Muscle of leg (tissue), 11 donors: ENCODE measurements around the gene CXCR2. TPM values are rescaled to one million over a fixed set of nuclear protein-coding genes. Genes with fewer than 3 reads are reported as not detected.

Experiments used
- DNase-seq: peaks from one replicate; pipeline ENCODE4 v3.0.0; 2013
- H3K27ac ChIP-seq: one replicate; pipeline ENCODE4 v1.5.1; 2013; ENCODE audit warnings: mild to moderate bottlenecking, low read length, control low read depth
- H3K27me3 ChIP-seq: one replicate; pipeline ENCODE4 v1.6.1; 2013; ENCODE audit warnings: low read length; ENCODE audit not compliant: control insufficient read depth, insufficient read depth
- H3K36me3 ChIP-seq: one replicate; pipeline ENCODE4 v1.6.1; 2013; ENCODE audit warnings: low read length; ENCODE audit not compliant: control insufficient read depth, insufficient read depth
- H3K4me1 ChIP-seq: one replicate; pipeline ENCODE4 v1.6.1; 2013; ENCODE audit warnings: low read length; ENCODE audit not compliant: control insufficient read depth, insufficient read depth
- H3K4me3 ChIP-seq: one replicate; pipeline ENCODE4 v1.5.1; 2013; ENCODE audit warnings: low read length, control low read depth
- H3K9me3 ChIP-seq: replicated peaks from 2 replicates; pipeline ENCODE4 v1.6.1; 2013; ENCODE audit warnings: low read depth, low read length; ENCODE audit not compliant: control insufficient read depth
- WGBS: methylation state at CpG from one replicate; pipeline ENCODE4 v1.1.5; 2013; ENCODE audit warnings: missing lambda C conversion rate; ENCODE audit not compliant: insufficient coverage; 5-methylcytosine and 5-hydroxymethylcytosine counted together
- polyA plus RNA-seq, 8 donors: library from polyadenylated mRNA; unstranded; fragments of 120-200 nt; gene quantifications; one replicate each; pipeline versions ENCODE4 v1.2.1 to v1.2.3, GENCODE V29; 2013; ENCODE audit warnings: inconsistent platforms in 1 of 8, low replicate concordance in 1 of 8; ENCODE audit not compliant: insufficient read length in 8 of 8, insufficient read depth in 1 of 8
- total RNA-seq: library from RNA; stranded (reverse); fragments of 120-200 nt; gene quantifications from one replicate; pipeline ENCODE4 v1.2.4, GENCODE V29; 2013

The CXCR2 gene
- total and polyA plus RNA-seq, 9 donors: 0.04 to 0.83 (median 0.25) TPM

DNA sequence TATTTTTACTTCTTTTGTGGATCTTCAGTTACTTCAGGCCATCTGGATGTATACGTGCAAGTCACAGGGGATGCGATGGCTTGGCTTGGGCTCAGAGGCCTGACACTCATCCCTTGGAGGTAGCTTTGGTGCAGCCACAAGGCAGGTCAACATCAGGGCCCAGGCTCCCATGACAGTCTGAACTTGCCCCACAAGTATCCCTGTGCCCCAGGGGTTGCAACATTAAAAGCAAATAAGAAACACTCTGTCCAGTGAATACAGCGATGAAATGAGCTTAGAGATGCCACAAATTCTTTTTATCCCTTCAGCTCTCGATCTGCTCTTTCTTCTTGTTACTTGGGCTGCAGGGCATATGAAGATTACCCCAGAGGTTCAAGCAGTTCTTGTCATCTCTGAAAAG lies 54.0 kb downstream of the CXCR2 start:
- H3K9me3 ChIP-seq: no peaks in the 10 kb centered on the region
- no peaks in the 10 kb centered on the region for H3K4me1 ChIP-seq
- DNase-seq: no peak
- WGBS: 65% methylated on average over 2 of the region's 4 CpGs
- no peak overlapping the region for H3K4me3 ChIP-seq
- H3K36me3 ChIP-seq: no peaks in the 10 kb centered on the region
- H3K27ac ChIP-seq: no peak overlapping the region
- peaks cover 2% of the 10 kb centered on the region for H3K27me3 ChIP-seq

DNA sequence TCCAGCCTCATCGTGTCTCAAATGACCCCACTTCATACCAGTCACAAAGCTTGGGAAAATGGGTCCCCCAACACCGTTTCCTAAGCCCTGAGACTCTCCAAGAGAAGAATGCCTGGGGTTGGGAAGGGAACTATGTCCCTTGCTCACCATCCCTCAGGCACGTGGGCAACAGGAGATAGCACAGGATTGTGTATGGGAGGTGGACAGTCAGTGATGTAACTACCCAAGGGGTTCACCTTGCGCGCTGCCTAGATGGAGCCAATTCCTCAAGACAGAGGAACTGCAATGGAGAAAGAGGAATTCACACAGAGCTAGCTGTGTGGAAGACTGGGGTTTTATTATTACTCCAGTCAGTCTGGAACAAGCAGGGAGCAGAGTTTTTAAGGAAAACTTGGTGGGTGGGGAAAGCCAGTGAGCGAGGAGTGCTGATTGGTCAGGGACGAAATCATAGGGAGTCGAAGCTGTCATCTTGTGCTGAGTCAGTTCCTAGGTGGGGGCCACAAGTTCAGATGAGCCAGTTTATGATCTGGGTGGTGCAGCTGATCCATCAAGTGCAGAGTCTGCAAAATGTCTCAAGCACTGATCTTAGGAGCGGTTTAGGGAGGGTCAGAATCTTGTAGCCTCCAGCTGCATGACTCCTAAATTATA lies 54.8 kb downstream of the CXCR2 start:
- Histone ChIP-seq H3K27me3 (peaks cover 2% of the 10 kb centered on the region), H3K4me3 (no peak overlapping the region), H3K9me3 (no peaks in the 10 kb centered on the region), H3K4me1 (no peaks in the 10 kb centered on the region), H3K36me3 (no peaks in the 10 kb centered on the region), H3K27ac (no peak overlapping the region)
- 33% methylated on average over 6 of the region's 9 CpGs for WGBS
- peak; percentile 35 for DNase-seq

DNA sequence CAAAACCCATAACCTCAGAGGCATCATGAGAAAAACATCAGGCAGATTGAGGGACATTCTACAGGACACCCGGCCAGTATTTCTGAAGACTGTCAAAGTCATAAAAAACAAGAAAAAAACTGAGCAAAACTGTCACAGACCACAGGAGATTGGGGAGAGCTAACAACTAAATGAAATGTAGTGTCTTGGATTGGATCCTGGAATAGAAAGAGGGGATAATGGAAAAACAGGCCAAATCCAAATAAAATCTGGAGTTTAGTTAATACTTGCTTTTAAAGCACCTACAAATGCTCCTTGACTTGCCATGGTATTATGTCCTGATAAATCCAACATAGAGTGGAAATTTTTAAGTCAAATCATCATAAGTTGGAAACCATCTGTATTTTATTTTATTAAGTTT lies 58.5 kb downstream of the CXCR2 start:
- peaks cover 26% of the 10 kb centered on the region for H3K4me1 ChIP-seq
- 100% methylated on average over 1 of the region's 1 CpG for WGBS
- H3K4me3 ChIP-seq: no peak overlapping the region
- H3K27ac ChIP-seq: peak overlapping the region; percentile 11
- peak; percentile 88 for DNase-seq
- H3K9me3 ChIP-seq: no peaks in the 10 kb centered on the region
- H3K27me3 ChIP-seq: peaks cover 2% of the 10 kb centered on the region
- H3K36me3 ChIP-seq: no peaks in the 10 kb centered on the region

DNA sequence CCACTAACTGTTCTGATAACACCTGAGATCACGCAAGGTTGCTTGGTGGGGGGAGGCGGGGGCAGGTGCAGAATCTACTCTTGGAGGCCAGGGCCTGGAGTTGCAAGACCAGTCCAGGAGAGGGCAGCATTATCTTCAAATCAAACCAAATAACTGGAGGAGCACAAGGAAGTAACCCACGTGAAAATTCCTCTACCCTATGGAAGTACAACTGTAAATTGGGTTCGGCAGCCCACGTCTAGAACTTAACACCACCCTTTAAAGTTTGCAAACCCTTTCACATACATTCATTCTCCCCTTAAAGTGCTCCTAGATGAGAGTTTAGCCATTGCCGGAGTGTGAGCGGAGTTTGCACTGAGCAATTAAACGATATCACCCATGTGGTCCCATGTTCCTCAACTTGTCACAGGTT lies 60.5 kb downstream of the CXCR2 start:
- DNase-seq: peak; percentile 73
- 50% methylated on average over 7 of the region's 8 CpGs for WGBS
- peaks cover 26% of the 10 kb centered on the region for H3K4me1 ChIP-seq
- no peak overlapping the region for H3K4me3 ChIP-seq
- peak overlapping the region; percentile 82 for H3K27ac ChIP-seq
- peaks cover 2% of the 10 kb centered on the region for H3K27me3 ChIP-seq
- H3K36me3 ChIP-seq: no peaks in the 10 kb centered on the region
- H3K9me3 ChIP-seq: no peaks in the 10 kb centered on the region

Other genes with a start within 250 kb of the CXCR2 start
- gene TNS1, start 123.0 kb upstream of the CXCR2 start, total RNA-seq: 68.1 TPM
- gene TNS1, start 123.0 kb upstream of the CXCR2 start, polyA plus RNA-seq: 100 to 1,000 TPM in 6 of 8 donors, 10 to 100 TPM in 2; 79.5 to 129 (median 117) TPM
- gene RUFY4, start 56.8 kb upstream of the CXCR2 start, total RNA-seq: 0.27 TPM
- gene RUFY4, start 56.8 kb upstream of the CXCR2 start, polyA plus RNA-seq: under 1 TPM in 6 of 8 donors, not detected in 2; 0.14 to 0.28 (median 0.21) TPM
- gene CXCR1, start 40.9 kb downstream of the CXCR2 start, total RNA-seq: not detected
- under 1 TPM in 4 of 8 donors, not detected in 4; 0.06 to 0.30 (median 0.11) TPM for gene CXCR1, start 40.9 kb downstream of the CXCR2 start, polyA plus RNA-seq
- gene ARPC2, start 91.2 kb downstream of the CXCR2 start, total RNA-seq: 206 TPM
- gene ARPC2, start 91.2 kb downstream of the CXCR2 start, polyA plus RNA-seq: 100 to 1,000 TPM; 220 to 261 (median 237) TPM
- gene GPBAR1, start 135.0 kb downstream of the CXCR2 start, total RNA-seq: 1.3 TPM
- 1 to 10 TPM; 1.9 to 5.7 (median 2.9) TPM for gene GPBAR1, start 135.0 kb downstream of the CXCR2 start, polyA plus RNA-seq
- 88.4 TPM for gene AAMP, start 144.1 kb downstream of the CXCR2 start, total RNA-seq
- gene AAMP, start 144.1 kb downstream of the CXCR2 start, polyA plus RNA-seq: 100 to 1,000 TPM in 7 of 8 donors, 10 to 100 TPM in 1; 89.5 to 124 (median 111) TPM
- gene PNKD, start 144.5 kb downstream of the CXCR2 start, total RNA-seq: 50.7 TPM
- gene PNKD, start 144.5 kb downstream of the CXCR2 start, polyA plus RNA-seq: 10 to 100 TPM; 46.4 to 61.8 (median 51.9) TPM
- 81.5 TPM for gene TMBIM1, start 166.5 kb downstream of the CXCR2 start, total RNA-seq
- 10 to 100 TPM; 72.2 to 95.7 (median 77.7) TPM for gene TMBIM1, start 166.5 kb downstream of the CXCR2 start, polyA plus RNA-seq
- gene CATIP, start 230.8 kb downstream of the CXCR2 start, total RNA-seq: not detected
- under 1 TPM in 5 of 8 donors, not detected in 3; 0.07 to 0.31 (median 0.13) TPM for gene CATIP, start 230.8 kb downstream of the CXCR2 start, polyA plus RNA-seq